ENCODE measurements around the gene ACR.

DNA sequence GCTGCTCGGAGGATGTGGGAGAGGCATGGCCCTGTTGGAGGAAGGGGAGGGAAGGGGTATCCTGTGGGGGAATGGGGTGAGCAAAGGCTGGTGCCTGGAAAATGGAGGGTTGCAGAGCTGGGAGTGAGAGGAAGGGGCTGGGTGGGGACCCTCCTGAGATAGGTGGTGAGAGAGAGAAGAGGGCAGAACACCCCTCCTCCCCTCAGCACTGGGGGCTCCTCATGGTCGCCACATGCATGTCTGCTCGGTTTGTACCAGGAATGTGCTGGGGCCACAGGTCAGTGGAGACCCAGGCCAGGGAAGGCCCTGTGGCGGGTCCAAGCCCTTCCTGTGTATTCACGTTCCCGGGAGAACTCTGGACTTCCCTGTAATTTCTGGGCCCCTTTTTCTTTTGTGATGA is 27.8 kb upstream of the ACR start:
- TF ChIP-seq CTCF (conservative IDR thresholded peaks at IDR 0.05; ENCODE audit: low read length) (no peak), EZH2phosphoT487 (IDR thresholded peaks at IDR 0.05; ENCODE audit: borderline replicate concordance) (no peak)

Measured in Loucy (cell line).